Kidney epithelial cell (primary cell): Measurements from ENCODE around the gene TWNK. TPM values are rescaled to one million over a fixed set of nuclear protein-coding genes. Genes with fewer than 3 reads are reported as not detected.

ENCODE experiments used
- DNase-seq: peaks from one replicate; pipeline ENCODE4 v3.0.0-alpha.2; 2010; ENCODE audit warnings: low read depth
- H3K27me3 ChIP-seq: 2 replicates; pipeline ENCODE4 v1.6.0; 2011; ENCODE audit warnings: low read length; ENCODE audit not compliant: control insufficient read depth, insufficient read depth
- H3K36me3 ChIP-seq: 2 replicates; pipeline ENCODE4 v1.5.1; 2011; ENCODE audit warnings: low read length; ENCODE audit not compliant: control insufficient read depth, insufficient read depth
- H3K4me3 ChIP-seq: 2 replicates; pipeline ENCODE4 v1.5.1; 2011; ENCODE audit warnings: low read depth, mild to moderate bottlenecking, control low read depth, low read length
- total RNA-seq: library from RNA; depleted of rRNA; stranded (reverse); fragments of >200 nt; gene quantifications from 2 replicates; pipeline ENCODE4 v1.2.3, GENCODE V29; 2015
- TF ChIP-seq, protein P1 (sequence below): IDR thresholded peaks from 2 replicates; pipeline ENCODE4 v1.5.1; 2011; ENCODE audit warnings: mild to moderate bottlenecking, moderate library complexity, low read length, control low read depth, inconsistent platforms; ENCODE audit not compliant: insufficient read depth, poor library complexity, severe bottlenecking

The TWNK gene
- total RNA-seq, 1 donor from 2014 or later, result 14.1 TPM

DNA sequence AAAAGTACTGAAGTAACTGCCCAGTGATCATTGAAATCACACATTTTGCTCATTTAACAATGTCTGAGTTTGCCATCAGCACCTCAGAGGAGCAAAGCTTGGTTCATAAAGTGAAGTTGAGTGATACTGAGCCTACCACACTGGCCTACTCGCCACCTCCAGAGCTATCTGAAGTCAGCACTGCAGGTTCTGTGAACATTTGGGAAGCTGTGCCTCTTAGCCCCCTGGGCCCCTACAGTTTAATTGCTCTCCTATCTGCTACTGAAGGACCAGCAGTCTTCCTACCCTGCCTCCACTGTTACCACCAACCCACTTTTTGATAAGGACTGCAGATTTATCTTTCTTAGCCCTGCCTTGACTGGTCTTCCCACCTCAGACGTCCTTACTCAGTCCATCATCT is 20.0 kb upstream of the TWNK start:
- TF ChIP-seq, protein P1, sequence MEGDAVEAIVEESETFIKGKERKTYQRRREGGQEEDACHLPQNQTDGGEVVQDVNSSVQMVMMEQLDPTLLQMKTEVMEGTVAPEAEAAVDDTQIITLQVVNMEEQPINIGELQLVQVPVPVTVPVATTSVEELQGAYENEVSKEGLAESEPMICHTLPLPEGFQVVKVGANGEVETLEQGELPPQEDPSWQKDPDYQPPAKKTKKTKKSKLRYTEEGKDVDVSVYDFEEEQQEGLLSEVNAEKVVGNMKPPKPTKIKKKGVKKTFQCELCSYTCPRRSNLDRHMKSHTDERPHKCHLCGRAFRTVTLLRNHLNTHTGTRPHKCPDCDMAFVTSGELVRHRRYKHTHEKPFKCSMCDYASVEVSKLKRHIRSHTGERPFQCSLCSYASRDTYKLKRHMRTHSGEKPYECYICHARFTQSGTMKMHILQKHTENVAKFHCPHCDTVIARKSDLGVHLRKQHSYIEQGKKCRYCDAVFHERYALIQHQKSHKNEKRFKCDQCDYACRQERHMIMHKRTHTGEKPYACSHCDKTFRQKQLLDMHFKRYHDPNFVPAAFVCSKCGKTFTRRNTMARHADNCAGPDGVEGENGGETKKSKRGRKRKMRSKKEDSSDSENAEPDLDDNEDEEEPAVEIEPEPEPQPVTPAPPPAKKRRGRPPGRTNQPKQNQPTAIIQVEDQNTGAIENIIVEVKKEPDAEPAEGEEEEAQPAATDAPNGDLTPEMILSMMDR, result no peak
- Histone ChIP-seq H3K36me3 (peaks cover 3% of the 10 kb centered on the region), H3K4me3 (no peak overlapping the region), H3K27me3 (no peaks in the 10 kb centered on the region)
- no peak for DNase-seq

DNA sequence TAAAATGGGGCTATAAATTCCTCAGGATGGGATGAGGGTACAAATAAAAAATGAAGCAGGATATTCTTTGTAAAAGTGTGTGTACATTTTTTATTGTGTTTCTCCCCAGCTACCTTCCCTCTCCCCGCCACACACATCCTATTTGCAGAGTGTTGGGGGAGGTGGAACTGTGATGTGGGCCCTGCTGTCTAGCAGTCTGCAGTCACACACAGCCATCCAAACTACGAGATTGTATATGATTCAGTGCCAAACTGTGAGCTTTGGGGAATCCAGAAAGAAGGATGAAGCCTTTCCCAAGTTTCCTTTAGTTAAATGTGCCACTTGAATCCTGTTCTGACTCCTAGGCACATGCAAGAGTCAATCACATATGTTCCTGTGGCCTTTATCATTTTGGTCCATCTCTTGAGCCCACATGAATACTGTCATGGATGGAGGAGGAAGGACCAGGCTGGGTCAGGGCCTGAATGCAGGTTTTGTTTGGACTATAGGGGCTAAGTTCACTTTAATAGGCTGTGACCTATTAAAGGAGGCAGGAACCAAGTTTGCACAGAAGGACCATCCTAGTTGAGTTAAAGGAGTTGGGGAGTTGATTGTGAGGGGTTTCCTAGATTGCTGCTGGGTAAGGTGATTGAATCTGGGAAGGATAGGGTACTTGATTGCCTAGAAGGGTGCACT is 19.1 kb upstream of the TWNK start:
- TF ChIP-seq, protein P1, result no peak
- no peak for DNase-seq
- Histone ChIP-seq H3K4me3 (no peak overlapping the region), H3K36me3 (peaks cover 3% of the 10 kb centered on the region), H3K27me3 (no peaks in the 10 kb centered on the region)

DNA sequence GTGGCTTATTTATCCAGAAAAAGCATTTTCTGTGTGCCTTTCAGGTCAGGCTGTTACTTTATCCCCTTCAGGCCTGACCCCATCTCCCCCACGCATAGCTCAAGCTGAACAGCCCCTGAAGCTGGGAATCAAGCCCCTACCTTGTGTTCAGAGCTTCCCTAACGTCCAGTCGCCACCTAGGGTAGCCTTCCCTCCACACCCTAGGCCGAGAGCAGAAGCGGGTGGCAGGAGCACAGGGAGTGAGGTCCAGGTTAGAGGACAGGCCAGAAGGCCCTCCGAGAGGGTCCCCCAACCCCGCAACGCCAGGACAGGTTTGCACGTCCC is 18.5 kb upstream of the TWNK start:
- H3K27me3 ChIP-seq, result no peaks in the 10 kb centered on the region
- peaks cover 3% of the 10 kb centered on the region for H3K36me3 ChIP-seq
- H3K4me3 ChIP-seq, result peak overlapping the region; percentile 58
- TF ChIP-seq, protein P1, result no peak
- no peak for DNase-seq

DNA sequence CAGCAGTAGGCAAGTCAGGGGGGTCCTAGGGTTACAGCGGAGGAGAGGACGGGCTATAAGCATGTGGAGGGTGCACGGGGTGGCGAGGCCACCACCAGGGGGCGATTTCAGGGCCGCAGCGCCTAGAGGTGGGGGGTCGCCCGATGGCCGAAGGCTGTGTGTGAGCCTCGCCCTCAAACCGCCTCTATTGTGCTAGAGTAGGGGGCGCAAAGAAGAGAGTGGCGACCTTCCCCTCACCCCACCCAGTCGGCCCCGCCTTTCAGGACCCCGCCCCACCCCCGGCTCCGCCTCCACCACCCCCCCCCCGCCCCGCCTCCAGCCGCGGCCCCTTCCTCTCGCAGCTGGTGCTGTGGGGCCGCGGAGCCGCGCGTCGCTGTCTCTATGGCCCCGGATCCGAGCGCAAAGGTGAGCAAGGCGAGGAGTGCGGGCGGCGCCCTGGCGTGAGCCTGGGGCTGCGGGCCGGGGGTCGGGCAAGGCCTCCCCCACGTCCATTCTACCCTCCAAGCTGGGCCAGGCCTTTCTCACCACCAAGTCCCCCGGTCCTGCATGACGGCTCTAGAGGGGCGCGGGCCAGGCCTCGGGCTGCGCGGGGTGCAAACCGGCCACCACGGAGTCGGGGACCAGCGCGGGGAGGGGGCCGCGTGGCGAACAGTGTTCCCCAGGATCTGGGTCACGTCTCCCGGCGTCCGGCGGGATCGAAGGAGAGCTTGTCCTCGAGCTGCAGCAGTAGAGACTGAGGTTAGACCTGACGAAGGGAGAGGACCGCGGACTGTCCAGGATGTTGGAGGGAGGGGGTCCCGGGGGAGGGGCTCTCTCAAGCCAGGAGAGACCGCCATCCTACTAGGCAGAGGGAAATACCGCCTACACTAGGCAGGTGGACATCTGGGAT is 17.9 kb upstream of the TWNK start, which contains the start of gene SEMA4G:
TSS of gene SEMA4G (plus strand) at position 318 of the 889 bp plus-strand sequence. CDS start 3,409 bp downstream, outside the sequence.
- TF ChIP-seq, protein P1, result peak; percentile 89
- peaks cover 1% of the 10 kb centered on the region for H3K36me3 ChIP-seq
- no peaks in the 10 kb centered on the region for H3K27me3 ChIP-seq
- H3K4me3 ChIP-seq, result peak within 1 kb of the TSS; percentile 58
- no peak for DNase-seq

DNA sequence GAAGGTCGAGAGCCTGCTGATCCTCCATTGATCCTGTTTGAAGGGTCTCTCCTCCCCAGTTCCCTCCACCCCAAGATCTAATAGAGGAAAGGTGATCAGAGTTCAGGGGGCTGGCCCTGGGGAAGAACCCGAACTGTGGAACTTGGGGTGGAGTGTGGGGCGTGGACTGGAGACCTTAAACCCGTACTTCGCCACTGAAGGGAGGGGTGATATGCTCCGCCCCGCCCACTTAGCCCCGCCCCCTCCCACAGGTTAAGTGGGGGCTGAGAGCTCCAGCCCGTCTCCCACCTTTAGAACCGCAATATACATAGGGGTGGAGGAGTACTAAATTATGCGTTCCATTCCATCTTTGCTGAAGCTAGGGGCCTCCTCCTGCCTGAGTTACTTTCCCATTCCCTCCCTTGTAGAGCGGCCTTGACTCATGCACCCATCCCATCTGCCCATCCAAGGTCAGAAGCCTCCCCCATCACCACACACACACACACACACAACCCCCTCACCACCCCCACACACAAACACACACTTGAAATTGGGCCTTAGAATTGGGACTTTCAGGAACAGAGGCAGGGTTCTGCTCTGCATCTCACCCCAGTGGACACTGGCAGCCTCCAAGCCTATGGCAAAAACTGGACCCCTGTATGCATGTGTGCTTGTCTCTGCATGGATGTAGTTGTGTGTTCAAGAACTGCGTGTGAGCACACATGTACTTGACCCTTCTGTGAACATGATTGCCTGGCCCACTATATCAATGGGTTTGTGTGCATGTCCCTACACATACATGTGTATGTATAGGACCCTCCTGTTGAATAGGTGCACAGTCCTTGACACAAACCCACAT is 17.0 kb upstream of the TWNK start:
- Histone ChIP-seq H3K36me3 (peaks cover 1% of the 10 kb centered on the region), H3K27me3 (no peaks in the 10 kb centered on the region), H3K4me3 (peak overlapping the region; percentile 58)
- TF ChIP-seq, protein P1, result no peak
- DNase-seq, result no peak
